ENCODE measurements around the gene KRT33B. TPM values are rescaled to one million over a fixed set of nuclear protein-coding genes. Genes with fewer than 3 reads are reported as not detected.

Gene KRT33B
- total RNA-seq, 3 donors from 2014 or later, result not detected

DNA sequence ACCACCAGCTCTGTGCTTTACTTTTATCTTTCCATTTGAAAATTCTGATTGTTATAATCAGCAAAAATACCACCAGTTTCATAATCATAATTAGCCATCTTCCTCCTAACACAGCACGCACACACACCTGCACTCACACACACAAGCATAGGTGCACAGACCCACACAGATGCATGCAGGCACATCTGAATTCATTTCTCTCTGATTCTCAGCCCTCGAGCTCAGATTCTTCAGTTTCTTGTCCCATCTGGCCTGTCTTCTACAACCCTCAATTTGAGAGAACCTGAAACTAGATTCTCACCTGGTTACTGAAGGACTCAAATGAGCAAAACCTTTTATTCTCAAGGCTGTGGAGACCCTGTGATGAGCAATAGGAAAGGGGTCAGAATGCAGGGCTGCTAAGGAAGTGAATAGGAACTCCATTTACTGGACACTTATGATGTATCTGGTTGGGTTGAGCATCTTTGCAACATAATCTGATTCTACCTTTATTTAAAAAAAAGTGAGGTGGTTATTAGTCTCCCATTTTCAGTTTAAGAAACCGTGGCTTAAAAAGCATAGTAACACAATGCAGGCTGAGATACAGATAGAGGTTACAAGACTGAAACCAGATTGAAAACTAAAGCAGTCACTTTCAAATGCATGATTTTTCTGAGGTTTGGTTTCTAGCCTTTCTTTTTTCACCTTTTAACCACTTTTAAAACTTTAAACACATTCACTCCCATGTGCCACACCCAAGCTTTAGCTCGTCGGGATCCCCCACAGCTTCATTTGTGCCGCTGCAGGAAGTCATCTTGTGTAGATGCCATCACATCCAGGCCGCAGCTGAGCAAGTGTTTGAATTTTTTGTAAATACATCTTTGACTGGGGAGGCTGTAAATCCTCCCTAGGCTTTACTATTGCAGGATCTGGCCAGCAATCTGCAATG lies 28.4 kb downstream of the KRT33B start:
- Histone ChIP-seq H3K9me3 (no peaks in the 10 kb centered on the region), H3K4me1 (ENCODE audit: low read depth) (no peaks in the 10 kb centered on the region), H3K4me3 (no peak overlapping the region), H3K36me3 (ENCODE audit: low read depth) (no peaks in the 10 kb centered on the region)
- TF ChIP-seq, protein P1, sequence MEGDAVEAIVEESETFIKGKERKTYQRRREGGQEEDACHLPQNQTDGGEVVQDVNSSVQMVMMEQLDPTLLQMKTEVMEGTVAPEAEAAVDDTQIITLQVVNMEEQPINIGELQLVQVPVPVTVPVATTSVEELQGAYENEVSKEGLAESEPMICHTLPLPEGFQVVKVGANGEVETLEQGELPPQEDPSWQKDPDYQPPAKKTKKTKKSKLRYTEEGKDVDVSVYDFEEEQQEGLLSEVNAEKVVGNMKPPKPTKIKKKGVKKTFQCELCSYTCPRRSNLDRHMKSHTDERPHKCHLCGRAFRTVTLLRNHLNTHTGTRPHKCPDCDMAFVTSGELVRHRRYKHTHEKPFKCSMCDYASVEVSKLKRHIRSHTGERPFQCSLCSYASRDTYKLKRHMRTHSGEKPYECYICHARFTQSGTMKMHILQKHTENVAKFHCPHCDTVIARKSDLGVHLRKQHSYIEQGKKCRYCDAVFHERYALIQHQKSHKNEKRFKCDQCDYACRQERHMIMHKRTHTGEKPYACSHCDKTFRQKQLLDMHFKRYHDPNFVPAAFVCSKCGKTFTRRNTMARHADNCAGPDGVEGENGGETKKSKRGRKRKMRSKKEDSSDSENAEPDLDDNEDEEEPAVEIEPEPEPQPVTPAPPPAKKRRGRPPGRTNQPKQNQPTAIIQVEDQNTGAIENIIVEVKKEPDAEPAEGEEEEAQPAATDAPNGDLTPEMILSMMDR (IDR thresholded peaks at IDR 0.05), result no peak
- ATAC-seq (peak; percentile 23), DNase-seq (peak in 1 of 3 donors; percentile 37)
- intact Hi-C loops (cut with DNase I, micrococcal nuclease), result no loop called here

DNA sequence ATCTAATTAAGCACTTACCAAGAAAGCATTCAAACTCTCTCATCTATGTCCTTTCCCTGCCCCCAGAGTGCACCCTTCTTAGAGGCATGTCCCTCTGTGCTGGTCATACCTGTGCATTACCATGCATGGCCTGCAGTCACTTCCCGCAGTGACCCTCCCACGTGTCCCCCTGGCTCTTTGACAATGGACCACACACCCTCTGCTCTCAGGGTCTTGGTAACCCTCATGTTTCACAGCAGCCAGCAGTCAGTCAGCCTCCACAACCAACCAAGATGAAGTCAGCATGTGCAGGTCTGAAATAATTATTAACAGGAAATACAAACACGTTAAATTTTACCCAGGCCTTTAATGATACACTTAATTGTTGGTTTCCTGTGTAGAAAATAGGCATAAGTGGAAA lies 29.1 kb downstream of the KRT33B start:
- no peaks in the 10 kb centered on the region for H3K36me3 ChIP-seq (ENCODE audit: low read depth)
- intact Hi-C loops (cut with DNase I, micrococcal nuclease), result no loop called here
- DNase-seq (no peak), ATAC-seq (no peak)
- H3K4me3 ChIP-seq, result no peak overlapping the region
- H3K9me3 ChIP-seq, result no peaks in the 10 kb centered on the region
- H3K4me1 ChIP-seq (ENCODE audit: low read depth), result no peaks in the 10 kb centered on the region
- TF ChIP-seq, protein P1 (IDR thresholded peaks at IDR 0.05), result no peak

DNA sequence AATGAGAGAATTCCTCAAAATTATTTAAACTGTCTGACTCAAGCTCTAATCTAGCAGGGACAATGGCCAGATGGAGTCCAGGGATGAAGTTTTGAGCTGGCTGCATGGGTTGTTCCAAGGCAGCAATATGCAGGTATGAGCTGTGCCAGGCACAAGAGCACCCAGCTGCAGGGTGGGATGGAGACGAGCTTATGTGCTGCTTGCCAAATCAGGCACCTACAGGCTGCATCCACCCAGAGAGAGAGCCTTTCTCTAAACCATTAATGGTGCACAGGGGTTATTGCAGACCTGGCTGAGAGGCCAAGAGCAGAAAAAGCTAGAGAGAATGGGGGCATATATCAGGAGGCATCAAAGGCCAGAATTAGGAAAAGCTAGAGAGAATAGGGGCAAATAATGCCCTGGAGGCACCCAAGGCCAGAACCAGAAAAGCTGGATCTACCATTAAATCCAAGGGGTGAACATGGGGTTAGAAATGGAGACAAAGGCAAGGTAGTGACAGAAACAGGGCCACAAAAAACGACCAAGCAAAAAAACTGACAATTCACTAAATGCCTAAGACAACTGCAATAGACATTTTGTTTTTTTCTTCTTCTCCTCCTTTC lies 29.9 kb downstream of the KRT33B start:
- no peaks in the 10 kb centered on the region for H3K36me3 ChIP-seq (ENCODE audit: low read depth)
- DNase-seq (no peak), ATAC-seq (no peak)
- no peak overlapping the region for H3K4me3 ChIP-seq
- H3K4me1 ChIP-seq (ENCODE audit: low read depth), result no peaks in the 10 kb centered on the region
- intact Hi-C loops (cut with DNase I, micrococcal nuclease), result no loop called here
- TF ChIP-seq, protein P1 (IDR thresholded peaks at IDR 0.05), result no peak
- H3K9me3 ChIP-seq, result no peaks in the 10 kb centered on the region

DNA sequence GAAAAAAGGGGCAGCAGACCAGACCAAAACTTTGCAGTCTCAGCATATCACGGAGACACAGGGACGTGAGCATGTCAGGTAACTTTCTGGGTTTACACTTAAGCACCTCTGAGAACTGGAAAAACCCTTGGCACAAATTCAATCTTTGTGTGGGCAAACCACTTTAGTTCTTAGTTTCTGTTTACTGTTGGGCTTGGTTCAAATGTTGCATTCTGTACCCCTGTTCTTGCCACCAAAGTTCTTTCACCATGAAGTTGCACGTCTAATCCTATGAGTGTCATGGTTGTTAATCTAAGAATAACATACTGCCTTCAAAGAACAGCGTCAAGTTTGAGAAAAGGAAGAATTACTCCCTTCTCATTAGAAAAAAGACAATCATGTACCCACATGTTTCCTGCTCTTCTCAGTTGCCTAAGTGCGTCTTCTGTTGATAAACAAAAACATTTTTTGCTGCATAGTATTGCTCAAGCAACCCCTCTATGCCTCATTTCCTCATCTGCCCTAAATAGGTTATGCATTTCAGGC lies 30.6 kb downstream of the KRT33B start:
- ATAC-seq (peak; percentile 55), DNase-seq (no peak)
- TF ChIP-seq, protein P1 (IDR thresholded peaks at IDR 0.05), result no peak
- intact Hi-C loops (cut with DNase I, micrococcal nuclease), result no loop called here
- no peak overlapping the region for H3K4me3 ChIP-seq
- no peaks in the 10 kb centered on the region for H3K36me3 ChIP-seq (ENCODE audit: low read depth)
- no peaks in the 10 kb centered on the region for H3K4me1 ChIP-seq (ENCODE audit: low read depth)
- H3K9me3 ChIP-seq, result no peaks in the 10 kb centered on the region

DNA sequence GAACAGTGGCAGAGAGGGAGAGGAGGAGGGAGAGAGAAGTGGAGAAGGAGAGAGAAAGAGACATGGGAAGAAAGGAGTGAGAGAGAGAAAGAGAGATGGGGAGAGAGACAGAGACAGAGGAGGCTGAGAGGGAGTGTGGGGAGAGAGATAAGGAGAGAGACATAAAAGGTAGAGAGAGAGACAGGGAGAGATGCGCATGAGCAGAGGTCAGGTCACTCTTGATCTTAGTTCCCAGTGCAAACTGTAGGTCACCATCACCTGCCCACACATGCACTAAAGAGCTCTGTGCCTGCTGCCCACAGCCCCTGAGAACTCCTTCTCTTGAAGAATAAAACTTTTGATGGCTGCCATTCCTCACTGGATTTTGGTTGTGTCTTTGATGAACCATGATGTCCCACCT lies 33.9 kb downstream of the KRT33B start:
- H3K9me3 ChIP-seq, result no peaks in the 10 kb centered on the region
- ATAC-seq (no peak), DNase-seq (no peak)
- TF ChIP-seq, protein P1 (IDR thresholded peaks at IDR 0.05), result no peak
- H3K4me1 ChIP-seq (ENCODE audit: low read depth), result no peaks in the 10 kb centered on the region
- no peak overlapping the region for H3K4me3 ChIP-seq
- intact Hi-C loops (cut with DNase I, micrococcal nuclease), result no loop called here
- H3K36me3 ChIP-seq (ENCODE audit: low read depth), result no peaks in the 10 kb centered on the region
